Mucosa of rectum (tissue), 2 donors: ENCODE results near the gene SLC28A1.
"Not testable (repeated sequence)": the region's sequence is repeated elsewhere in the genome, so short reads cannot be mapped to it uniquely, and the experiment has no call there.

ENCODE experiments used
- H3K27ac ChIP-seq, 2 donors: one replicate each; pipeline ENCODE4 v1.7.0; 2013; ENCODE audit warnings: inconsistent platforms in 2 of 2, low read depth in 2 of 2, low read length in 2 of 2
- H3K27me3 ChIP-seq, 2 donors: one replicate each; pipeline ENCODE4 v1.7.0; 2013; ENCODE audit warnings: low read length in 2 of 2; ENCODE audit not compliant: control insufficient read depth in 2 of 2, insufficient read depth in 2 of 2
- H3K36me3 ChIP-seq, 2 donors: one replicate each; pipeline ENCODE4 v1.7.0; 2013; ENCODE audit warnings: low read length in 2 of 2; ENCODE audit not compliant: control insufficient read depth in 2 of 2, insufficient read depth in 2 of 2
- H3K4me1 ChIP-seq, 2 donors: one replicate each; pipeline ENCODE4 v1.7.0; 2013; ENCODE audit warnings: low read length in 2 of 2, mild to moderate bottlenecking in 1 of 2; ENCODE audit not compliant: control insufficient read depth in 2 of 2, insufficient read depth in 2 of 2
- H3K4me3 ChIP-seq, 2 donors: one replicate each; pipeline ENCODE4 v1.7.0; 2013; ENCODE audit warnings: low read length in 2 of 2
- H3K9ac ChIP-seq, 2 donors: one replicate each; pipeline ENCODE4 v1.7.0; 2013; ENCODE audit warnings: low read length in 2 of 2, low read depth in 1 of 2, mild to moderate bottlenecking in 1 of 2
- H3K9me3 ChIP-seq, 2 donors: one replicate each; pipeline ENCODE4 v1.7.0; 2013; ENCODE audit warnings: low read length in 2 of 2; ENCODE audit not compliant: control insufficient read depth in 2 of 2
- donor health status: healthy.
- donor health status: Normal muscosa, but diverticular disease.

Gene SLC28A1

GRCh38 chr15:84987351-84987750 lies 102.9 kb downstream of the SLC28A1 start:
- H3K4me1 ChIP-seq: peaks cover 21 to 28% of the 10 kb centered on the region in 2 donors
- not testable (repeated sequence) for H3K36me3 ChIP-seq, H3K4me3 ChIP-seq, H3K27ac ChIP-seq, H3K9me3 ChIP-seq, H3K9ac ChIP-seq, H3K27me3 ChIP-seq

GRCh38 chr15:84987949-84988624 lies 103.6 kb downstream of the SLC28A1 start:
- no peaks in the 10 kb centered on the region for H3K27me3 ChIP-seq
- no peak overlapping the region for H3K9ac ChIP-seq
- no peak overlapping the region for H3K27ac ChIP-seq
- H3K36me3 ChIP-seq: no peaks in the 10 kb centered on the region
- peaks cover 20 to 35% of the 10 kb centered on the region in 2 donors for H3K4me1 ChIP-seq
- H3K9me3 ChIP-seq: no peaks in the 10 kb centered on the region
- no peak overlapping the region for H3K4me3 ChIP-seq

- Histone ChIP-seq H3K36me3 (no peaks in the 10 kb centered on the region), H3K9ac (no peak overlapping the region), H3K9me3 (no peaks in the 10 kb centered on the region), H3K27me3 (no peaks in the 10 kb centered on the region), H3K4me3 (no peak overlapping the region), H3K27ac (no peak overlapping the region), H3K4me1 (peaks cover 11 to 27% of the 10 kb centered on the region in 2 donors)
Observed at GRCh38 chr15:84988909-84989644, 104.6 kb downstream of the SLC28A1 start.

- no peak overlapping the region for H3K4me3 ChIP-seq
- H3K9me3 ChIP-seq: no peaks in the 10 kb centered on the region
Observed at GRCh38 chr15:84990507-84990906, 106.0 kb downstream of the SLC28A1 start.

GRCh38 chr15:84991014-84991712 lies 106.7 kb downstream of the SLC28A1 start:
- Histone ChIP-seq H3K36me3 (no peaks in the 10 kb centered on the region), H3K27me3 (no peaks in the 10 kb centered on the region), H3K9me3 (no peaks in the 10 kb centered on the region), H3K4me3 (no peak overlapping the region), H3K4me1 (peaks cover 5 to 16% of the 10 kb centered on the region in 2 donors), H3K9ac (no peak overlapping the region), H3K27ac (no peak overlapping the region)

More at GRCh38 chr15:84990507-84990906, 106.0 kb downstream of the SLC28A1 start:
- H3K36me3 ChIP-seq: no peaks in the 10 kb centered on the region
- H3K27me3 ChIP-seq: no peaks in the 10 kb centered on the region
- H3K4me1 ChIP-seq: peaks cover 5 to 19% of the 10 kb centered on the region in 2 donors
- no peak overlapping the region for H3K27ac ChIP-seq
- H3K9ac ChIP-seq: no peak overlapping the region

- no peaks in the 10 kb centered on the region for H3K36me3 ChIP-seq
- H3K27ac ChIP-seq: peak overlapping the region in 1 of 2 donors; percentile 14
- H3K4me1 ChIP-seq: peaks cover 5 to 16% of the 10 kb centered on the region in 2 donors
- no peak overlapping the region for H3K9ac ChIP-seq
- no peak overlapping the region for H3K4me3 ChIP-seq
- no peaks in the 10 kb centered on the region for H3K9me3 ChIP-seq
- H3K27me3 ChIP-seq: no peaks in the 10 kb centered on the region
Observed at GRCh38 chr15:84992157-84992944, 107.9 kb downstream of the SLC28A1 start.
